SW480 (cell line): ENCODE measurements around the gene DHCR24.
"Not testable (repeated sequence)": the region's sequence is repeated elsewhere in the genome, so short reads cannot be mapped to it uniquely, and the experiment has no call there.

ENCODE experiments used
- DNase-seq: peaks from one replicate; pipeline ENCODE4 v3.0.0-alpha.2; 2016; ENCODE audit warnings: low spot score

DHCR24 gene

DNA sequence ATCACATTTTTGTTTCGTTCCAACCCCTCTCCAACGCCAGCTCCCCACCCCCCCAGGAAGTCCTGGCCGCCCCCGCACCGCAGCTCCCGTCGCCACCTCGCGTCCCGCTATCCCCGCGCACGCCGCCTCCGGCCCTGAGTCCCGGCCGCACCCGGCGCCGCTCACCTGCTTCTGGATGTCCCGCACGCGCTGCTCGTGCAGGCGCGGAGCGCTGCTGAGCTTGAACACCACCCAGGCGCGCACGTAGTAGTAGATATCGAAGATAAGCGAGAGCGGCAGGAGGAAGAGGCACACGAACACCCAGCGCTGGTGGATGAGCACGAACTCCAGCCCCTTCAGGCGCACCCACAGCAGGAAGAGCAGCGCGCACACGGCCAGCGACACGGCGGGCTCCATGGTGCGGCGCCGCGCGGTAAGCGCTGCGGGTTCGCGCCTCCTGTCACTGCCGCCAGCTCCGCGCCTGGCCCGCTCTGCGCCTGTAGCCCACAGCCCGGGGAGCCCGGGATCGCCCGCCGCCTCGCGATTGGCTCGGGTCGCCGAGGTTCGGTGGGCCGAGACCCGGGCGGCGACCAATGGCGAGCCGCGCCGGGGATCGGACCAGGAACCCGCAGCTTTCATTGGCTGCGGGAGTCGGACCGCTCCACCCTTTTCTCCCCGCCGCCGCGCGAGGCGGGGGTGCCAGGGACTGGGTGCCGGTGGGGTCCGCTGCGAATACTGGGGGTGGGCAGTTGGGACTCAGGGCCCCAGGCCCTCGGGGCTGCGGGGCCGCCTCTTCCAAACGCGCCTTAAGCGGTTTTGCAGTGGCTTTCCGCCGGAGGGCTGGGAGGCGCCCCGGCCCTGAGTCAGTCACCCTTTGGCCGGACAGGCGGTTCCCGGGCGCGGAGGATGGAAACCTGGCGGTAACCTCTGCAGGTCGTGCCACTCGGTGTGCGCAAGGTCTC lies at the start of gene DHCR24:
Gene DHCR24 (minus strand): TSS at position 472 of the 941 bp plus-strand sequence. CDS start 76 bp downstream, at position 396.
- peak; percentile 77 for DNase-seq

DNA sequence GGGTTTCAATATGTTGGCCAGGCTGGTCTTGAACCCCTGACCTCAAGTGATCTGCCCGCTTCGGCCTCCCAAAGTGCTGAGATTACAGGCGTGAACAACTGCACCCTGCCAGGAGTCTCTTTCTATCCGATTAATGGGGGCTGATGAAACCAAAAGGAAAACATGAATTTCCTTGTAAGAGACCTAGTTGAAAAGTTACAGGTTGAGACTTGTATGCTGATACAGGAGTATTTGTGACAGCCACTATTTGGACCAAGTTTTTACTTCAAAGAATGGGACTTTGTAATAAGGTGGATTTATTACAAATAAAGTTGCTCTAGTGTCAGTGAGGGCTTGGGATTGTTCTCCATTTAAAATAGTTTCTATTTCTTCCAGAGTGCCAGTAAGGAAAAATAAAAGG lies 49.8 kb upstream of the DHCR24 start:
- DNase-seq: no peak

DNA sequence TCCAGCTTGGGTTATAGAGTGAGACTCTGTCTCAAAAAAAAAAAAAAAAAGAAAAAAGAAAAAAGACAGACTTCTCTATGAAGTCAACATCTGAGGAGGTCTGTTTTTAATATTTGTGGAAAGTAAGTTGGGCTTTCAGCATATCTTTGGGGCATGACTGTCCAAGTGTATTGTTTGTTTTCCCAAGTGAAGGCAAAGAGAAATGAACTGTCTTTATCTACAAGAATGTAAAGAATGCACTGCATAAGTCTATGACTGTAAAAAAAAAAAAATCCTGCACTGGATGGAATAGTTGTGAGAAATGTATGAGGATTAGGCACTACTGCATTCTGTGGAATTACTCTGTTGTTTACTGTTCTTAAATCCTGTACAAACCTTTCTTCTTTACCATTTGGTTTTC lies 47.9 kb upstream of the DHCR24 start:
- DNase-seq: no peak

DNA sequence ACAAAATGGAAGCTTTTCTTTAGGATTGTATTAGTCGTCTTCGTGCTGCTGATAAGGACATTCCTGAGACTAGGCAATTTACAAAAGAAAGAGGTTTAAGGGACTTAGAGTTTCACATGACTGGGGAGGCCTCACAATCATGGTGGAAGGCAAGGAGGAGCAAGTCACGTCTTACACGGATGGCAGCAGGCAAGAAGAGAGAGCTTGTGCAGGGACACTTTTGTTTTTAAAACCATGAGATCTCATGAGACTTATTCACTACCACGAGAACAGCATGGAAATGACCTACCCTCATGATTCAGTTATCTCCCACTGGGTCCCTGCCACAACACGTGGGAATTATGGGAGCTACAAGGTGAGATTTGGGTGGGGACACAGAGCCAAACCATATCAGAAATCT lies 47.1 kb upstream of the DHCR24 start:
- DNase-seq: not testable (repeated sequence)

DNA sequence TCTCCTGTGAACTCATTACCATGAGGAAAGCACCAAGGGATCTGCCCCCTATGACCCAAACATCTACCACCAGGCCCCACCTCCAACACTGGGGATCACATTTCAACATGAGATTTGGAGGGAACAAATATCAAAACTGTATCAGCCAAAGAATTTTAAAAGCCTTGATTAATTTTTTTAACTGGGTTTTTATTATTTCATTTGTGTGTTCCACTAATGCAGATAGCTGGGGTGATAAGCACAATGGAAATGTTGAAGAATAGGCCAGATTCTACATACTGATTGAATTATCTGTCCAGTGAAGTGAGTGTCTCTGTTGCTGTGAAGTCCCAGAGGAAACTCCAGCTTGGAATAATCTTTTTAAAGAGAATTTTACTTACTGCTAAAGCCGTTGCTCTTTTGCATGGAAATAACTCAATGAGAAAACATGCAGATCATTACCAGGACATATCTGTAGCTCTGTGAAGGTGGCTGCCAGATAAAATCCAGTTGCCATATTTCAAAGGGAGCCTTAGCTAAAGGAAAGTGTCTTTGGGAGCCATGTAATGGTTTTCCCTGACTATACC lies 44.4 kb upstream of the DHCR24 start:
- DNase-seq: no peak

DNA sequence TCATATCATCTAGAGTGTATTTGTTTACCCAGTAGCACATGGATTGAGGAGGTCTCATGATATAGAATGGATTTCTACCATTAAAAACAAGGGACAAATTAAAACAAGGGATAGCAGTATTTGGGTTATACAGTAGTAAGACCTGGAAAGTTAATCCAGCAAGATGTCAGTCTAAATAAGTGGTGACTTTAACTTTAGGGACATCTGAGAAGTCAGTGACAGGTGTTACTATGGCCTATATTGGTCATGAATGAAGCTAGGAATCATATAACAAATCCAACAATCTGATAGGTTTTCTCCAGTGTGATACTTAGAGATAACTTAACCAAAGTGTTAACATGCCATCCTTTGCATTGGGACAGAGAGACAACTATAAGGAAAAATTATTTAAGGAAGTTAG lies 42.7 kb upstream of the DHCR24 start:
- no peak for DNase-seq

DNA sequence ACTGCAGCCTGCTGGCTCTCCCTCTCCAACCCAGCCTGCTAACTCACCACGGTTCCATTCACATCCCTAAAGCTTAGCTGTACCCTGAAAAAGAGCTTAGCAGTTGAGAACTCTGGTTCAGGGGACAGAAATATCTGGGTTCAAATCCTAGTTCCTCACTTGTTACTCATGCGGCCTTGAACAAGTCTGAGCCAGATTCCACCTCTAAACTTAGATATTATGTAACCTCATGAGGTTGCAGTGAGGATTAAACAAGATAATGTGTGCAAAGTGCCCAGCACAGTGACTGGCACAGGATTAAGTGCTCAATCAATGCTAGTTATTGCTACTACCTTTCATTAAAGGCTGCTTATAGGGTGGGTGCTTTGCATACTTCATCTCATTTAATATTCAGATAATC lies 41.3 kb upstream of the DHCR24 start:
- DNase-seq: no peak

DNA sequence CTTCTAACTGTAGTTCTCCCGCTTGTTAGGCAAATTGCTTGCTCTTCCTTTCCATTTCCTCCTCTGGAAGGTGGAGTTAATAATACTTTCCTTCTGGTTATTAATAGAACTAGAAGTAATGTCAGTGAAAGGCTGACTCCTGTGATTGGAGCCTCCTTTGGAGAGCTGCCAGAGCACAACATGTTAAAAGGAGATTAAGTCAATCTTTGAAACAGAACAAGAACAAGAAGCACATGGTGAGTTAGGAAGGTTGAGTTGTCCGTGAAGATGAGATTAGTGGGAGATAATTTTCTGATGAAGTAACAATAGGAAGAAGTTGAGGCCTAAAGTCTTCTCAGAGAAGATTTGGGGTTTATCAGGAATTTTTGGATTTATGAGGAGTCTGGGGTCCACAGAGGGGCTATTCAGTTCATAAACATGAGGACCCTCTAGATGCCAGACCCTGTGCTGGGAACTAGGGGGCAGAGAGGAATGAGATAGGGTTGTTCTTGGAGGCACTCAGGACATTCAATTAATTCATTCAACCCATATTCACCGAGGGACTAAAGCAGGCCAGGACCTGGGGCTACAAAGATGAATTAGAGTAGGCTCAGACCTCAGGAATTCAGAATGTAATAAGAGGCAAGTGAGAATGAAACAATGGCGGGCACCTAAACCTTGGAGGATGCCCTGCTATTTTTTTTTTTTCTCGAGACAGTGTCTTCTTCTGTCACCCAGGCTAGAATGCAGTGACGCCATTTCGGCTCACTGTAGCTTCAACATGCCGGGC lies 40.7 kb upstream of the DHCR24 start:
- DNase-seq: no peak

DNA sequence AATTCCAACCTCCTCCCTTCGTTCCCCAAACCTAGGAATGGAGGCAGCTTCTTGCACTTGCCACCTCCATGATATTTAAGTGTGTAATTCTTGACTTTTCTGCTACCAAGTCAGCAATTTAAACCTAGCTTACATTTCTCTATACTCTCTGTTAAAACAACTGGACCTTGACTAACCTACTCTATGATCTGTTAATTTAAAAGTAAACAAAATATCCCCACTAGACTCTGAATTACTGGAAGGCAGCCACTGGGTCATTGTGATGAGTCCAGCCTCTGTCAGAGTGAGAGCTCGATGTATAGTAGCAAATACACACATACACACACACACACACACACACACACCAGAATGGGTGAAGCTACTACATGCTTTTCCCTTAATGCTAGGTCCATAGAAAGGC lies 40.0 kb upstream of the DHCR24 start:
- no peak for DNase-seq

DNA sequence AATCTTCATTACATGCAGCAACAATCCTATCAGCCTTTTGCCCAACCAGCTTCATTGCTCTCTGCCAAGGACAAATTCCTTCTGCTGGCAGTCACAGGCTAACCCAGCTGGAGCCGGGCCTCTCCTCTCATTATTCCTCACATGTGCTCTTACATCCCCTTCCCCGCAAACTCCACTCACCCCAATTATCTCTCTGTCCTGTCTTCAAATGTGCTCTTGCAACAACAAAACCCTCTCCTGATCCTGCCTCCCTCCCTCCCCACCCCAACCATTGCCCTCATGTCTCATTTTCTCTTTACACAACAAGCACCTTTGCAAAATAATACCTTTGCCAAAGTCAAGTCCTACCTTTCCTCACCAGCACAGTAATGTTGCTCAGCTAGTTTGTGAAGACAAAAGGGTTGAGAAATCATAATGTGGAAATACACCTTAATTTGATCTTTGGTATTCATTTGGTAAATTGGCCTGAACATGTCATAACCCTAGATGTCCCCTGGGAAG lies 36.0 kb upstream of the DHCR24 start:
- no peak for DNase-seq

DNA sequence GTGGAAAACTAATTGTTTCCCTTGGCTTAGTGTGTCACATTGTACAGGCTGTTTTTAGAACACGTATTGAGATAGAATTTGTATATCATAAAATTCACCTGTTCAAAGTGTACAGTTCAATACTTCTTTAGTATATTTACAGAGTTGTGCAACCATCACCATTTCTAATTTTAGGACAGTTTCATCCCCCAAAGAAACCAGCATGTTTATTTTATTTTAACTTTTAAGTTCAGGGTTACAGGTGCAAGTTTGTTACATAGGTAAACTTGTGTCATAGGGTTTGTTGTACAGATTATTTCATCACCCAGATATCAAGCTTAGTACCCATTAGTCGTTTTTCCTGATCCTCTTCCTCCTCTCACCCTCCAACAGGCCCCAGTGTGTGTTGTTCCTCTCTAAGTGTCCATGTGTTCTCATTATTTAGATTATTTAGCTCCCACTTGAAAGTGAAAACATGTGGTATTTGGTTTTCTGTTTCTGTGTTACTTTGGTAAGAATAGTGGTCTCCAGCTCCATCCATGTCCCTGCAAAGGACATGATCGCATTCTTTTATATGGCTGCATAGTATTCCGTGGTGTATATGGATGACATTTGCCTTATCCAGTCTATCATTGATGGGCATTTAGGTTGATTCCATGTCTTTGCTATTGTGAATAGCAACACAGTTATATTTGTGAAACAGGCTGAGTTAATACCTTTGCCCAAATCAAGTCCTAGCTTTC lies 35.2 kb upstream of the DHCR24 start:
- no peak for DNase-seq

DNA sequence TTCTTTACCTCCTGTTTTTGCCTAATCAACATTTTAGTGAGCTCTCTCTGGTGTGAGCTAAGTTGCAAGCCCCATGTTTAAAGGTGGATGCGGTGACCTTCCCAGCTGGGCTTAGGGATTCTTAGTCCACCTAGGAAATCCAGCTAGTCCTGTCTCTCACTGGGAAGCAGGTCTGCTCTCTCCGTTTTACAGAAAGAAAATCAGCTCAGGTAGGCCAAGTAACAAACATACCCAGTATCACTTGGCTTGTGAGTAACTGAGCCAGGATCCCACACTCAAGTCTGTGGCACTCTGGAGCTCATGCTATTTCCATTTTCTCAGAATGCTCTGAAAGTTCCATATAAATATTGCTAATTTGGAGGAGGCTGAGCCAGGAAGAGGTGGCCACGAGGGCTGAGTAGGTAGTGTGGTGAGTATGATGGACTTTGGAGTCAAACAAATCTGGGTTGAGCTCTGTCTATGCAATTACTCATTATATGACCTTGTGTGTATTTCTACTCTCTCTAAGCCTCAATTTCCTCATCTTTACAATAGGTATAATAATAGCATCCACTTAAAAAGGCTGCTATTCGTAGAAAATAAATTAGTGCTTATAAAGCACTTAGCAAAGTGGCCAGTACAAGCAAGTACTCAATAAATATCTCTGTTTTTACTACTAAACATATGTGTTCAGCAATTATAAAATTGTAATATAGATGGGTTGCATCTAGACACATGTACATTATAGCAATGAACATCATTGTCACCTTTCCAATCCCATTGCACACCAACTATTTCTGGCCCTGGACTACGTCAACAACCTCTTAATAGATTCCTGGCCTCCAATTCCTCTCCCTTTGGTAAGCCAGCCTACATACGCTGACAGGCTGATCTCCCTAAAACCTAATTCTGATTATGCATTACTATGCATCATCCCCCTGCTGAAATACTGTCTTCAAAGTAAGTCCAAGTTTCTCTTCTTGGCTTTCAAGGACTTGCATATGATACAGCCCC lies 32.7 kb upstream of the DHCR24 start:
- no peak for DNase-seq

- not testable (repeated sequence) for DNase-seq
These were observed 24.1 kb upstream of the DHCR24 start for GRCh38 chr1:54911076-54911475.

DNA sequence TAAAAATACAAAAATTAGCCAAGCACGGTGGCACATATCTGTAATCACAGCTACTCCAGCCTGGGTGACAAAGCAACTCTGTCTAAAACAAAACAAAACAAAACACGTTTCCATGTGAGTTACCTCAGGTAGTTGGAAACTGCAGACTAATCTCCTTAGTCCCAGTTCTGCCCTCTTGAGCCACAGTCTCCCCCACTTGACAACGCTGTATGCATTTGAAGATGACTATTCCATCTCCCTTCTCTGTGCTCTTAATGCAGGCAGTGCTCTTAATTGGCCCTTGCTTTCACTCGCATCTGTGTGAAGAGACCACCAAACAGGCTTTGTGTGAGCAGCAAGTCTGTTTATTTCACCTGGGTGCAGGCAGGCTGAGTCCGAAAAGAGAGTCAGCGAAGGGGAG lies 19.6 kb upstream of the DHCR24 start:
- no peak for DNase-seq

DNA sequence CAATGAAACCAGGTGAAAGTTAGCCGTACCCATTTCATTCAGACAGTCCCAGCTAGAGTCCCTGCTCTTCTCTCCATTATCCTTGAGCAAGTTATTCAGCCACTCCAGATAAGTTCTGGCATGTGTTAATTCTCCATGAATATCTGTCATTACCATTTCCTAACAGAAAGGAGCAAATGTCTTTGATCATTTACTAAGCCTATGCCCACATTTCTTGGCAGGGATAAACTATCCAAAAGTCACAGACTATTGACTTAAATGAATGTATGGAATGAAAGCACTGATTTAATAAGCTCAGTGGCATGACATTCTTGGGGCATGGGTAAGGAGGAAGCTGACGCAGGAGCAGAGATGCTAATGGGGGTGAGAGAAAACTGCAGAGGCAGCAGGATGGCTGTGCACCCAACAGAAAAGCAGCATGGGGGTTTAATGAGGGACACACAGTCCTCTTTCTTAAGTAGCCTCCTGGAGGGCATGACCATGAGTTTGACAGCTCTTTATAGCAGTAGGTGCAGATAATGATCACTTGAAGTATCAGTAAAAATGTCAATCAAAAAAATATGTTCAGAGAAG lies 17.6 kb upstream of the DHCR24 start:
- DNase-seq: no peak

- no peak for DNase-seq
These were observed 7.3 kb upstream of the DHCR24 start for GRCh38 chr1:54894271-54894670.

DNA sequence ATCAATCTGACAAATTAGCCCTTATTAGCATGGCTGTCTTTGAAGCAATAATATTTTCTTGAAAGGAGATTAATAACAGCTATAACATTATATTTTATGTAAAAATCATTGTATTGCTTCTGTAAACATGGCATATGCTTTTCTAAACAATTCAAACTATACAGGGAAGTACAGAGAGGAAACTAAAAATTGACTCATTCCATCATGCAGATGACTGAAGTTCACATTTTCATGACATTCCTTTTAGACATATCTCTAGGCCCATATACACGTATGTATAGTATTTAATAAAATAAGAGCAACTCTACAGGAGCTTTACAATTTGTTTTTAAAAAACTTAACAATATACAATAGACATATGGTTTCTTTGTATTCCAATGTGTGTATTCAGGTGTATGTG lies 5.6 kb upstream of the DHCR24 start:
- DNase-seq: no peak

- no peak for DNase-seq
These were observed 2.2 kb upstream of the DHCR24 start for GRCh38 chr1:54889132-54889725.

GRCh38 chr1:54888080-54888733 lies 1.2 kb upstream of the DHCR24 start:
- DNase-seq: no peak
